GM12878 (cell line): ENCODE data around the gene HPCA. TPM values are rescaled to one million over a fixed set of nuclear protein-coding genes. Genes with fewer than 3 reads are reported as not detected.

Experiments
- ATAC-seq: fragments of 200-7000 bp; cut with Tn5 transposase; 3 replicates; pipeline ENCODE4 v1.9.1; 2020; ENCODE audit warnings: mild to moderate bottlenecking, moderate library complexity
- BruUV-seq: library from RNA; stranded (reverse); fragments of 400-500 nt; replicated peaks from 2 replicates; lab custom pipeline; 2021; lab: Mats Ljungman, UMichigan
- CTCF ChIA-PET: fragments of 300-600 bp; sonication (Branson Sonifier 250); formaldehyde crosslinking; extraction: SDS; loops from one replicate; lab custom pipeline; 2021; ENCODE audit warnings: inconsistent platforms; lab: Yijun Ruan, JAX
- POLR2A ChIA-PET: fragments of 350-600 bp; formaldehyde crosslinking; extraction: SDS; loops from one replicate; lab custom pipeline; 2021; ENCODE audit warnings: inconsistent platforms; lab: Charles Lee
- RAD21 ChIA-PET: fragments of 300-600 bp; sonication (Branson Sonifier 250); formaldehyde crosslinking; loops from one replicate; lab custom pipeline; 2023; ENCODE audit warnings: antibody characterized with exemption; ENCODE audit not compliant: unreplicated experiment; lab: Charles Lee
- SMC1A ChIA-PET: fragments of 300-600 bp; sonication (Branson Sonifier 250); formaldehyde crosslinking; loops from one replicate; lab custom pipeline; 2023; ENCODE audit not compliant: unreplicated experiment, uncharacterized antibody; lab: Charles Lee
- DNase-seq: peaks from one replicate; pipeline ENCODE4 v3.0.0-alpha.2; 2011; ENCODE audit warnings: low read depth, low spot score
- FAIRE-seq: peaks from 3 replicates; lab custom pipeline; 2011; peaks lifted over from hg19 to GRCh38; lab: Jason Lieb, UNC
- H2AFZ ChIP-seq: 2 replicates; pipeline ENCODE4 v1.6.0; 2011; ENCODE audit warnings: low read depth, low read length, control low read depth; ENCODE audit not compliant: control insufficient read depth
- H3K27ac ChIP-seq: 2 replicates; pipeline ENCODE4 v1.5.1; 2011; ENCODE audit warnings: control low read depth; ENCODE audit not compliant: control insufficient read depth, insufficient read depth
- H3K27me3 ChIP-seq, 2 experiments: replicated peaks in 1 of 2; 2 replicates each; pipeline versions ENCODE4 v1.6.0 to v1.6.1; 2011; ENCODE audit warnings: low read length in 1 of 2; ENCODE audit not compliant: control insufficient read depth in 2 of 2, insufficient read depth in 2 of 2
- H3K36me3 ChIP-seq, 2 experiments: 2 replicates each; pipeline ENCODE4 v1.5.1; 2011; ENCODE audit warnings: low read length in 1 of 2; ENCODE audit not compliant: control insufficient read depth in 2 of 2, insufficient read depth in 2 of 2
- H3K4me1 ChIP-seq: 2 replicates; pipeline ENCODE4 v1.6.1; 2011; ENCODE audit warnings: mild to moderate bottlenecking, low read length, moderate library complexity, mixed read lengths; ENCODE audit not compliant: control insufficient read depth, insufficient read depth
- H3K4me2 ChIP-seq: 2 replicates; pipeline ENCODE4 v1.6.0; 2011; ENCODE audit warnings: control low read depth; ENCODE audit not compliant: control insufficient read depth, insufficient read depth
- H3K4me3 ChIP-seq: fragments of 200-600 bp; sonication (generic); 2 replicates; pipeline ENCODE4 v1.5.1; 2016
- H3K79me2 ChIP-seq: 2 replicates; pipeline ENCODE4 v1.6.0; 2011; ENCODE audit warnings: low read length; ENCODE audit not compliant: control insufficient read depth, insufficient read depth
- H3K9ac ChIP-seq: 2 replicates; pipeline ENCODE4 v1.8.0; 2011; ENCODE audit warnings: low read length, control low read depth, mixed read lengths; ENCODE audit not compliant: control insufficient read depth, insufficient read depth
- H3K9me3 ChIP-seq: replicated peaks from 3 replicates; pipeline ENCODE4 v1.5.1; 2011; ENCODE audit warnings: mild to moderate bottlenecking, low read length; ENCODE audit not compliant: control insufficient read depth, insufficient read depth
- H4K20me1 ChIP-seq: 2 replicates; pipeline ENCODE4 v1.6.0; 2011; ENCODE audit not compliant: control insufficient read depth, insufficient read depth
- ATF2 ChIP-seq: IDR thresholded peaks from 2 replicates; pipeline ENCODE4 v1.6.1; 2012; ENCODE audit warnings: low read length, inconsistent platforms
- CEBPZ ChIP-seq: fragments of 150-350 bp; IDR thresholded peaks from 2 replicates; pipeline ENCODE4 v1.6.1; 2016; ENCODE audit warnings: low read depth, low read length
- CHD2 ChIP-seq: IDR thresholded peaks from 2 replicates; pipeline ENCODE4 v1.6.1; 2011; ENCODE audit warnings: low read depth, low read length, improper control_type of control experiment, borderline replicate concordance
- EP300 ChIP-seq, 2 experiments: fragments of 150-350 bp in 1 of 2; IDR thresholded peaks; 2 replicates each; pipeline ENCODE4 v1.6.1; 2011 to 2012; ENCODE audit warnings: low read depth in 2 of 2, low read length in 2 of 2, borderline replicate concordance in 1 of 2, improper control_type of control experiment in 1 of 2, inconsistent platforms in 1 of 2; ENCODE audit not compliant: control insufficient read depth in 1 of 2
- HDGF ChIP-seq: fragments of 450-650 bp; IDR thresholded peaks from 2 replicates; pipeline ENCODE4 v1.6.1; 2016; ENCODE audit warnings: antibody characterized with exemption
- MLLT1 ChIP-seq: fragments of 450-650 bp; IDR thresholded peaks from 2 replicates; pipeline ENCODE4 v1.6.1; 2016; ENCODE audit warnings: mild to moderate bottlenecking
- RAD21 ChIP-seq: IDR thresholded peaks from 2 replicates; pipeline ENCODE4 v1.6.1; 2011; ENCODE audit warnings: mild to moderate bottlenecking, low read depth, low read length, moderate library complexity; ENCODE audit not compliant: insufficient read depth
- RELB ChIP-seq: fragments of 450-650 bp; IDR thresholded peaks from 2 replicates; pipeline ENCODE4 v1.6.1; 2017; ENCODE audit warnings: low read depth, mild to moderate bottlenecking, moderate library complexity
- TCF12 ChIP-seq: IDR thresholded peaks from 2 replicates; pipeline ENCODE4 v1.6.1; 2011; ENCODE audit warnings: low read depth, mild to moderate bottlenecking, low read length
- ZNF207 ChIP-seq: fragments of 450-650 bp; IDR thresholded peaks from 2 replicates; pipeline ENCODE4 v1.6.1; 2014; ENCODE audit warnings: antibody characterized with exemption, mild to moderate bottlenecking, borderline replicate concordance
- WGBS: methylation state at CpG from one replicate; pipeline ENCODE4 v1.1.6; 2016; ENCODE audit warnings: low lambda C conversion rate; ENCODE audit not compliant: insufficient replicate concordance, insufficient coverage; ENCODE audit errors: missing lambda C conversion rate; 5-methylcytosine and 5-hydroxymethylcytosine counted together
- in situ Hi-C: fragments of 300-500 bp; cut with MboI; formaldehyde crosslinking; loops from 9 replicates; pipeline ENCODE4 v1.14.3; 2018; ENCODE audit warnings: mixed read lengths
- intact Hi-C: fragments of 100-400 bp; cut with micrococcal nuclease; formaldehyde crosslinking; loops from one replicate; pipeline ENCODE4 v1.14.2; 2022; ENCODE audit not compliant: unreplicated experiment
- polyA plus RNA-seq, 11 experiments: library from polyadenylated mRNA; depleted of rRNA in 4 of 11; unstranded in 6 of 11; stranded (reverse) in 5 of 11; fragments of >200 nt; fragmentation: Nextera tagmentation in 4 of 11; fragmentation: Illumina TruSeq in 1 of 11; extraction: Ambion mirVana in 4 of 11; extraction: Trizol in 1 of 11; gene quantifications; 1 replicate in 1 of 11; 2 replicates in 10 of 11; pipeline versions ENCODE4 v1.2.1 to v1.2.3, GENCODE V29; 2011 to 2016; ENCODE audit warnings: inconsistent platforms in 2 of 11, missing spikeins in 2 of 11, low read depth in 1 of 11
- total RNA-seq, 4 experiments: library from RNA; depleted of rRNA in 3 of 4; stranded (reverse); fragments of >200 nt in 3 of 4; fragmentation: Illumina TruSeq in 1 of 4; extraction: Trizol in 1 of 4; gene quantifications; 2 replicates each; pipeline versions ENCODE4 v1.2.1 to v1.2.3, GENCODE V29; 2013 to 2021
- TF ChIP-seq, protein P1 (sequence below): fragments of 450-650 bp; conservative IDR thresholded peaks from 2 replicates; pipeline ENCODE4 v1.6.1; 2017; ENCODE audit warnings: mild to moderate bottlenecking, moderate library complexity

The HPCA gene
- total and polyA plus RNA-seq, 10 of the 15 experiments (the other 5 are each of a cell fraction or from before 2014, with no cell fraction given) = 0.11 TPM; not detected in 9

GRCh38 chr1:32884726-32885125 lies 1.6 kb upstream of the HPCA start (continued):
- TF ChIP-seq ATF2 (no peak), MLLT1 (no peak), RAD21 (no peak), ZNF207 (no peak), CHD2 (no peak)

DNA sequence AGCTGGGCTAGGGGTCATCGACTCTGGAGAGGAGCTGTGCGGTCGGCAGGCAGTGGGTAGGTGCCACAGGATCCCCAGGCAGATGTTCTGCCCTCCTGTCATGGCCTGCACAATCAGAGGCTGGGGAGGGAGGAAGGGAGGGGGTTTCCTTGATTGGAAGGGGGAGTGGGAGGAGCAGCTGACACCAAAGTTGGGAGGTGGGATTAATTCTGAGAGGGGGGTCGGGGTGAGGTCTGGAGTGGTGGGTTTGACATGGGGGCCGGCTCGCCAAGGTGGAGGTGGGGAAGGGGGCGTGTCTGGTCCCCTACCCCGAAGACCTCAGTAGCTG lies 651 bp upstream of the HPCA start:
- FAIRE-seq (no peak), ATAC-seq (no peak), DNase-seq (no peak)
- Histone ChIP-seq H3K27me3 (peaks cover 3 to 6% of the 10 kb centered on the region in 2 experiments; a peak in 3 of 4 replicates), H3K4me3 (no peak overlapping the region), H3K79me2 (no peaks in the 10 kb centered on the region), H3K27ac (no peak overlapping the region), H2AFZ (no peak overlapping the region), H3K36me3 (no peaks in the 10 kb centered on the region), H3K9me3 (no peaks in the 10 kb centered on the region), H4K20me1 (no peaks in the 10 kb centered on the region), H3K4me2 (no peak overlapping the region)
- ChIA-PET RAD21 (no interaction called here), POLR2A (no interaction called here), CTCF (no interaction called here)
- no TSS peak for BruUV-seq
- intact Hi-C loops = no loop called here
- TF ChIP-seq TCF12 = no peak
- no peak for TF ChIP-seq RELB
- TF ChIP-seq HDGF = no peak
- TF ChIP-seq CEBPZ = no peak
- TF ChIP-seq CHD2 = no peak
- TF ChIP-seq, protein P1, sequence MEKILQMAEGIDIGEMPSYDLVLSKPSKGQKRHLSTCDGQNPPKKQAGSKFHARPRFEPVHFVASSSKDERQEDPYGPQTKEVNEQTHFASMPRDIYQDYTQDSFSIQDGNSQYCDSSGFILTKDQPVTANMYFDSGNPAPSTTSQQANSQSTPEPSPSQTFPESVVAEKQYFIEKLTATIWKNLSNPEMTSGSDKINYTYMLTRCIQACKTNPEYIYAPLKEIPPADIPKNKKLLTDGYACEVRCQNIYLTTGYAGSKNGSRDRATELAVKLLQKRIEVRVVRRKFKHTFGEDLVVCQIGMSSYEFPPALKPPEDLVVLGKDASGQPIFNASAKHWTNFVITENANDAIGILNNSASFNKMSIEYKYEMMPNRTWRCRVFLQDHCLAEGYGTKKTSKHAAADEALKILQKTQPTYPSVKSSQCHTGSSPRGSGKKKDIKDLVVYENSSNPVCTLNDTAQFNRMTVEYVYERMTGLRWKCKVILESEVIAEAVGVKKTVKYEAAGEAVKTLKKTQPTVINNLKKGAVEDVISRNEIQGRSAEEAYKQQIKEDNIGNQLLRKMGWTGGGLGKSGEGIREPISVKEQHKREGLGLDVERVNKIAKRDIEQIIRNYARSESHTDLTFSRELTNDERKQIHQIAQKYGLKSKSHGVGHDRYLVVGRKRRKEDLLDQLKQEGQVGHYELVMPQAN = no peak
- TF ChIP-seq EP300 (IDR thresholded peaks at IDR 0.05; ENCODE audit: borderline replicate concordance in 1 of 2, control insufficient read depth in 1 of 2, low read depth in 2 of 2, low read length in 2 of 2) = no peak
- TF ChIP-seq, all 136 proteins: peak for 0
- H3K4me1 ChIP-seq = no peaks in the 10 kb centered on the region
- 19% methylated on average over 8 of the region's 8 CpGs for WGBS
- no peak overlapping the region for H3K9ac ChIP-seq
- SMC1A ChIA-PET = no interaction called here
- in situ Hi-C loops = no loop called here
